ENCODE measurements around the gene CRIP1.

DNA sequence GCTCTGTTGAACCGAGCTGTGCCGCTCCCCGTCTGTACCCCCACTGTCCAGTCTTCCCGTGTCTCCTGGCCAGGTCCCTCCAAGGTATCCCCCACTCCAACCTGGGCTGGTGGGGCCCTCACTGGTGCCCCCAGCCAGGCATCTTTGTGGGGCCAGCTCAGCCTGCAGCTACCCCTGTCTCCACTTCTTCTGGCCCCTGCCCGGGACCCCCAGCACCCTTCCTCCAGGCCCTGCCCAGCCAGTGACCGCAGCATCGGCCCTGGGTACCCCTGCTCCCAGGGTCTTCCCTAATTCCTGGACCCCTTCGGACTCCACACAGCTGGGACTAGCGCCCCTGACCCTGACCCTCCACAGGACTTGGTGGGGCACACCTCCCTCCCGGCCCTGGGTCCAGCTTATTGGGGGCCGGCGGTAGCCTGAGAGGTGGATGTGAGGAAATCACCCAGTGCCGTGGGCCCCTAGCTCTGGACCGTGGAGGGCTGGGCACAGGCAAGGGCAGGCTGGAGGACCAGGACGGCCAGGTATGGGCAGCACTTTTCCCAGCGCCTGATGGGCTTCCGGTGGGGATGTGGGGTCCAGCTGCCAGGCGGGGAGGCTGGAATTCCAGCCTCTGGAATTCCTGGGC, 4.1 kb upstream of the CRIP1 start:
- TF ChIP-seq, protein P1, sequence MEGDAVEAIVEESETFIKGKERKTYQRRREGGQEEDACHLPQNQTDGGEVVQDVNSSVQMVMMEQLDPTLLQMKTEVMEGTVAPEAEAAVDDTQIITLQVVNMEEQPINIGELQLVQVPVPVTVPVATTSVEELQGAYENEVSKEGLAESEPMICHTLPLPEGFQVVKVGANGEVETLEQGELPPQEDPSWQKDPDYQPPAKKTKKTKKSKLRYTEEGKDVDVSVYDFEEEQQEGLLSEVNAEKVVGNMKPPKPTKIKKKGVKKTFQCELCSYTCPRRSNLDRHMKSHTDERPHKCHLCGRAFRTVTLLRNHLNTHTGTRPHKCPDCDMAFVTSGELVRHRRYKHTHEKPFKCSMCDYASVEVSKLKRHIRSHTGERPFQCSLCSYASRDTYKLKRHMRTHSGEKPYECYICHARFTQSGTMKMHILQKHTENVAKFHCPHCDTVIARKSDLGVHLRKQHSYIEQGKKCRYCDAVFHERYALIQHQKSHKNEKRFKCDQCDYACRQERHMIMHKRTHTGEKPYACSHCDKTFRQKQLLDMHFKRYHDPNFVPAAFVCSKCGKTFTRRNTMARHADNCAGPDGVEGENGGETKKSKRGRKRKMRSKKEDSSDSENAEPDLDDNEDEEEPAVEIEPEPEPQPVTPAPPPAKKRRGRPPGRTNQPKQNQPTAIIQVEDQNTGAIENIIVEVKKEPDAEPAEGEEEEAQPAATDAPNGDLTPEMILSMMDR (IDR thresholded peaks at IDR 0.05; ENCODE audit: insufficient read depth, low read depth, low read length): no peak
- TF ChIP-seq EZH2 (IDR thresholded peaks at IDR 0.05; ENCODE audit: insufficient read depth, low read length): no peak
